AG09309 (cell line): ENCODE results near the gene XCL2.

ENCODE experiments used
- DNase-seq: peaks from one replicate; pipeline ENCODE4 v3.0.0-alpha.2; 2010; ENCODE audit warnings: low read depth
- H3K4me3 ChIP-seq: 2 replicates; pipeline ENCODE4 v1.5.1; 2011; ENCODE audit warnings: mild to moderate bottlenecking, low read depth, low read length, moderate library complexity; ENCODE audit not compliant: control insufficient read depth
- TF ChIP-seq, protein P1 (sequence below): IDR thresholded peaks from 2 replicates; pipeline ENCODE4 v1.5.1; 2011; ENCODE audit warnings: mild to moderate bottlenecking, low read depth, low read length, inconsistent platforms; ENCODE audit not compliant: insufficient read depth, control insufficient read depth; ENCODE audit errors: missing control alignments

XCL2 gene

GRCh38 chr1:168491527-168492164, 52.2 kb downstream of the XCL2 start:
- H3K4me3 ChIP-seq: no peak overlapping the region
- TF ChIP-seq, protein P1, sequence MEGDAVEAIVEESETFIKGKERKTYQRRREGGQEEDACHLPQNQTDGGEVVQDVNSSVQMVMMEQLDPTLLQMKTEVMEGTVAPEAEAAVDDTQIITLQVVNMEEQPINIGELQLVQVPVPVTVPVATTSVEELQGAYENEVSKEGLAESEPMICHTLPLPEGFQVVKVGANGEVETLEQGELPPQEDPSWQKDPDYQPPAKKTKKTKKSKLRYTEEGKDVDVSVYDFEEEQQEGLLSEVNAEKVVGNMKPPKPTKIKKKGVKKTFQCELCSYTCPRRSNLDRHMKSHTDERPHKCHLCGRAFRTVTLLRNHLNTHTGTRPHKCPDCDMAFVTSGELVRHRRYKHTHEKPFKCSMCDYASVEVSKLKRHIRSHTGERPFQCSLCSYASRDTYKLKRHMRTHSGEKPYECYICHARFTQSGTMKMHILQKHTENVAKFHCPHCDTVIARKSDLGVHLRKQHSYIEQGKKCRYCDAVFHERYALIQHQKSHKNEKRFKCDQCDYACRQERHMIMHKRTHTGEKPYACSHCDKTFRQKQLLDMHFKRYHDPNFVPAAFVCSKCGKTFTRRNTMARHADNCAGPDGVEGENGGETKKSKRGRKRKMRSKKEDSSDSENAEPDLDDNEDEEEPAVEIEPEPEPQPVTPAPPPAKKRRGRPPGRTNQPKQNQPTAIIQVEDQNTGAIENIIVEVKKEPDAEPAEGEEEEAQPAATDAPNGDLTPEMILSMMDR: no peak
- no peak for DNase-seq
